GM12878 (cell line): ENCODE results near the gene BIRC3.

Source experiments
- CBX3 ChIP-seq: fragments of 200-600 bp; sonication (generic); IDR thresholded peaks from 2 replicates; pipeline ENCODE4 v1.6.1; 2016; ENCODE audit warnings: low read depth, borderline replicate concordance
- CEBPB ChIP-seq, 2 experiments: fragments of 150-350 bp in 1 of 2; IDR thresholded peaks; 2 replicates each; pipeline ENCODE4 v1.6.1; 2012 to 2014; ENCODE audit warnings: low read depth in 2 of 2, low read length in 2 of 2, borderline replicate concordance in 1 of 2, inconsistent platforms in 1 of 2
- EZH2 ChIP-seq: IDR thresholded peaks from 2 replicates; pipeline ENCODE4 v1.6.1; 2012; ENCODE audit warnings: low read depth, mild to moderate bottlenecking, control low read depth, inconsistent platforms, low read length, borderline replicate concordance; ENCODE audit not compliant: control insufficient read depth
- HDAC6 ChIP-seq: fragments of 200-600 bp; sonication (generic); IDR thresholded peaks from one replicate; pipeline ENCODE4 v1.8.0; 2017; ENCODE audit warnings: antibody characterized with exemption; ENCODE audit not compliant: unreplicated experiment
- JUNB ChIP-seq: IDR thresholded peaks from 2 replicates; pipeline ENCODE4 v1.6.1; 2016; ENCODE audit warnings: antibody characterized with exemption, mild to moderate bottlenecking
- JUND ChIP-seq: IDR thresholded peaks from 2 replicates; pipeline ENCODE4 v1.6.1; 2012; ENCODE audit warnings: low read depth, mild to moderate bottlenecking, low read length, improper control_type of control experiment, moderate library complexity
- MXI1 ChIP-seq: fragments of 150-350 bp; IDR thresholded peaks from 2 replicates; pipeline ENCODE4 v1.6.1; 2011; ENCODE audit warnings: low read depth, mild to moderate bottlenecking, inconsistent platforms, low read length, improper control_type of control experiment
- POLR2A ChIP-seq: IDR thresholded peaks from 2 replicates; pipeline ENCODE4 v1.6.1; 2011; ENCODE audit warnings: low read depth, mild to moderate bottlenecking, low read length
- POLR2AphosphoS5 ChIP-seq: IDR thresholded peaks from 2 replicates; pipeline ENCODE4 v1.6.1; 2011; ENCODE audit warnings: mild to moderate bottlenecking, low read length, inconsistent platforms
- SRF ChIP-seq, 2 experiments: IDR thresholded peaks; 2 replicates each; pipeline ENCODE4 v1.6.1; 2011; ENCODE audit warnings: low read depth in 2 of 2, low read length in 2 of 2, mild to moderate bottlenecking in 1 of 2, moderate library complexity in 1 of 2
- TF ChIP-seq, protein P1 (sequence below): IDR thresholded peaks from 2 replicates; pipeline ENCODE4 v1.6.1; 2012; ENCODE audit warnings: low read depth, low read length, improper control_type of control experiment
- TF ChIP-seq, protein P2 (sequence below), 3 experiments: IDR thresholded peaks in 2 of 3; conservative IDR thresholded peaks in 1 of 3; 2 replicates each; pipeline ENCODE4 v1.5.1; 2011; ENCODE audit warnings: low read depth in 3 of 3, low read length in 3 of 3, mild to moderate bottlenecking in 3 of 3, control low read depth in 2 of 3, moderate library complexity in 2 of 3, inconsistent platforms in 1 of 3, mixed read lengths in 1 of 3; ENCODE audit not compliant: control insufficient read depth in 2 of 3, insufficient read depth in 1 of 3; ENCODE audit errors: extremely low read depth in 1 of 3
- TF ChIP-seq, protein P3 (sequence below): fragments of 150-350 bp; IDR thresholded peaks from 2 replicates; pipeline ENCODE4 v1.6.1; 2016; ENCODE audit warnings: low read depth, low read length
- TF ChIP-seq, protein P4 (sequence below): fragments of 450-650 bp; IDR thresholded peaks from 2 replicates; pipeline ENCODE4 v1.6.1; 2014; ENCODE audit warnings: mild to moderate bottlenecking

DNA sequence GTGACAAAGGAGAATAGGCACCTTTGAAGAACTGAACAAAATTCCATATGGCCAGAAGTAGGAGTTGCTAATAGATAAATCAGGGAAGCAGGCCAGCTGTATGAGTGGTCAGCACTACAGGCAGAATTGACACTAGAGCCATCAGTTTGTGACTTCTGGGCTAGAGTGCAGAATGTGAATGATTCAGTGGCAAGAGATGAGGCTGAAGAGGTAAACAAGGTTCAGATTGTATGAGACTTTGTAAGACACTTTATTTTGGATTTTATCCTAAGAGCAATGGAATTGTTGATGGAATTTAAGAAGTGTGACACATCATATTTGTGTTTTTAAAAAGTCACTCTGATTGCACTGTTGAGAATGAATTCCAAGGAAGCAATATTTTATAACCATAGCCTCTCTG, 12.9 kb downstream of the BIRC3 start:
- TF ChIP-seq, protein P1, sequence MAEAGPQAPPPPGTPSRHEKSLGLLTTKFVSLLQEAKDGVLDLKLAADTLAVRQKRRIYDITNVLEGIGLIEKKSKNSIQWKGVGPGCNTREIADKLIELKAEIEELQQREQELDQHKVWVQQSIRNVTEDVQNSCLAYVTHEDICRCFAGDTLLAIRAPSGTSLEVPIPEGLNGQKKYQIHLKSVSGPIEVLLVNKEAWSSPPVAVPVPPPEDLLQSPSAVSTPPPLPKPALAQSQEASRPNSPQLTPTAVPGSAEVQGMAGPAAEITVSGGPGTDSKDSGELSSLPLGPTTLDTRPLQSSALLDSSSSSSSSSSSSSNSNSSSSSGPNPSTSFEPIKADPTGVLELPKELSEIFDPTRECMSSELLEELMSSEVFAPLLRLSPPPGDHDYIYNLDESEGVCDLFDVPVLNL = no peak
- TF ChIP-seq HDAC6 (no peak), POLR2A (no peak), CEBPB (IDR thresholded peaks at IDR 0.05; ENCODE audit: borderline replicate concordance in 1 of 2, low read depth in 2 of 2, low read length in 2 of 2) (no peak), POLR2AphosphoS5 (no peak), EZH2 (no peak), MXI1 (no peak), JUNB (no peak), SRF (IDR thresholded peaks at IDR 0.05; ENCODE audit: low read depth in 2 of 2, low read length in 2 of 2) (no peak), JUND (no peak), CBX3 (no peak)
- TF ChIP-seq, protein P2, sequence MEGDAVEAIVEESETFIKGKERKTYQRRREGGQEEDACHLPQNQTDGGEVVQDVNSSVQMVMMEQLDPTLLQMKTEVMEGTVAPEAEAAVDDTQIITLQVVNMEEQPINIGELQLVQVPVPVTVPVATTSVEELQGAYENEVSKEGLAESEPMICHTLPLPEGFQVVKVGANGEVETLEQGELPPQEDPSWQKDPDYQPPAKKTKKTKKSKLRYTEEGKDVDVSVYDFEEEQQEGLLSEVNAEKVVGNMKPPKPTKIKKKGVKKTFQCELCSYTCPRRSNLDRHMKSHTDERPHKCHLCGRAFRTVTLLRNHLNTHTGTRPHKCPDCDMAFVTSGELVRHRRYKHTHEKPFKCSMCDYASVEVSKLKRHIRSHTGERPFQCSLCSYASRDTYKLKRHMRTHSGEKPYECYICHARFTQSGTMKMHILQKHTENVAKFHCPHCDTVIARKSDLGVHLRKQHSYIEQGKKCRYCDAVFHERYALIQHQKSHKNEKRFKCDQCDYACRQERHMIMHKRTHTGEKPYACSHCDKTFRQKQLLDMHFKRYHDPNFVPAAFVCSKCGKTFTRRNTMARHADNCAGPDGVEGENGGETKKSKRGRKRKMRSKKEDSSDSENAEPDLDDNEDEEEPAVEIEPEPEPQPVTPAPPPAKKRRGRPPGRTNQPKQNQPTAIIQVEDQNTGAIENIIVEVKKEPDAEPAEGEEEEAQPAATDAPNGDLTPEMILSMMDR (IDR thresholded peaks at IDR 0.05 in 2 of 3, conservative IDR thresholded peaks at IDR 0.05 in 1 of 3; ENCODE audit: control insufficient read depth in 2 of 3, extremely low read depth in 1 of 3, insufficient read depth in 1 of 3, low read depth in 3 of 3, low read length in 3 of 3) = no peak
- TF ChIP-seq, protein P3, sequence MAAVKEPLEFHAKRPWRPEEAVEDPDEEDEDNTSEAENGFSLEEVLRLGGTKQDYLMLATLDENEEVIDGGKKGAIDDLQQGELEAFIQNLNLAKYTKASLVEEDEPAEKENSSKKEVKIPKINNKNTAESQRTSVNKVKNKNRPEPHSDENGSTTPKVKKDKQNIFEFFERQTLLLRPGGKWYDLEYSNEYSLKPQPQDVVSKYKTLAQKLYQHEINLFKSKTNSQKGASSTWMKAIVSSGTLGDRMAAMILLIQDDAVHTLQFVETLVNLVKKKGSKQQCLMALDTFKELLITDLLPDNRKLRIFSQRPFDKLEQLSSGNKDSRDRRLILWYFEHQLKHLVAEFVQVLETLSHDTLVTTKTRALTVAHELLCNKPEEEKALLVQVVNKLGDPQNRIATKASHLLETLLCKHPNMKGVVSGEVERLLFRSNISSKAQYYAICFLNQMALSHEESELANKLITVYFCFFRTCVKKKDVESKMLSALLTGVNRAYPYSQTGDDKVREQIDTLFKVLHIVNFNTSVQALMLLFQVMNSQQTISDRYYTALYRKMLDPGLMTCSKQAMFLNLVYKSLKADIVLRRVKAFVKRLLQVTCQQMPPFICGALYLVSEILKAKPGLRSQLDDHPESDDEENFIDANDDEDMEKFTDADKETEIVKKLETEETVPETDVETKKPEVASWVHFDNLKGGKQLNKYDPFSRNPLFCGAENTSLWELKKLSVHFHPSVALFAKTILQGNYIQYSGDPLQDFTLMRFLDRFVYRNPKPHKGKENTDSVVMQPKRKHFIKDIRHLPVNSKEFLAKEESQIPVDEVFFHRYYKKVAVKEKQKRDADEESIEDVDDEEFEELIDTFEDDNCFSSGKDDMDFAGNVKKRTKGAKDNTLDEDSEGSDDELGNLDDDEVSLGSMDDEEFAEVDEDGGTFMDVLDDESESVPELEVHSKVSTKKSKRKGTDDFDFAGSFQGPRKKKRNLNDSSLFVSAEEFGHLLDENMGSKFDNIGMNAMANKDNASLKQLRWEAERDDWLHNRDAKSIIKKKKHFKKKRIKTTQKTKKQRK = no peak
- TF ChIP-seq, protein P4, sequence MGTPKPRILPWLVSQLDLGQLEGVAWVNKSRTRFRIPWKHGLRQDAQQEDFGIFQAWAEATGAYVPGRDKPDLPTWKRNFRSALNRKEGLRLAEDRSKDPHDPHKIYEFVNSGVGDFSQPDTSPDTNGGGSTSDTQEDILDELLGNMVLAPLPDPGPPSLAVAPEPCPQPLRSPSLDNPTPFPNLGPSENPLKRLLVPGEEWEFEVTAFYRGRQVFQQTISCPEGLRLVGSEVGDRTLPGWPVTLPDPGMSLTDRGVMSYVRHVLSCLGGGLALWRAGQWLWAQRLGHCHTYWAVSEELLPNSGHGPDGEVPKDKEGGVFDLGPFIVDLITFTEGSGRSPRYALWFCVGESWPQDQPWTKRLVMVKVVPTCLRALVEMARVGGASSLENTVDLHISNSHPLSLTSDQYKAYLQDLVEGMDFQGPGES = no peak
